ENCODE results near the gene RHBG.
"Not testable (repeated sequence)": the region's sequence is repeated elsewhere in the genome, so short reads cannot be mapped to it uniquely, and the experiment has no call there.

RHBG gene

DNA sequence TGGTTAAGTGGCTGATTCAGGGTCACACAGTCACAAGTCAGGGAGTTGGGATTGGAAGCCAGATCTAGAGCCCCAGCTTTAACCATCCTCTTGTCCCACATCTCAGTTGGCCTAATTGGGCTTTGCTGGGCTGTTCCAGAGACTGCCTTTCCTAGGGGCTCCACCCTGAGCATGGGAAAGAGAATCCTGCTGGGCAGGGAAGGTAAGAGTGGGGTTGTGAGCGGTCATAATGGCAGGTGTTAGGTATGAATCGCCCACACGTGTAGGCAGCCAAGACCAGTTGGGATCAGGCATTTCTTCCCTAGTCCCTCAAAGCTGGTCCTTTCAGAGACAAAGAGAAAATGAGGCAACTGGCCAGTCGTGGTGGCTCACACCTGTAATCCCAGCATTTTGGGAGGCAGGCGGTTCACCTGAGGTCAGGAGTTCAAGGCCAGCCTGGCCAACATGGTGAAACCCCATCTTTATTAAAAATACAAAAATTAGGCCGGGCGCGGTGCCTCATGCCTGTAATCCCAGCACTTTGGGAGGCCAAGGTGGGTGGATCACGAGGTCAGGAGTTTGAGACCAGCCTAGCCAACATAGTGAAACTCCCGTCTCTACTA, 775 bp downstream of the RHBG start:
- H3K9me3 ChIP-seq; DNase-seq (ENCODE audit: low spot score in 2 of 2); H3K4me1 ChIP-seq; in situ Hi-C loops (cut with MboI; ENCODE audit: low sequenced_read_pairs); H3K36me3 ChIP-seq (replicated peaks); H3K4me3 ChIP-seq: not testable (repeated sequence)
- H3K27me3 ChIP-seq (ENCODE audit: low read depth): peaks cover 23% of the 10 kb centered on the region

DNA sequence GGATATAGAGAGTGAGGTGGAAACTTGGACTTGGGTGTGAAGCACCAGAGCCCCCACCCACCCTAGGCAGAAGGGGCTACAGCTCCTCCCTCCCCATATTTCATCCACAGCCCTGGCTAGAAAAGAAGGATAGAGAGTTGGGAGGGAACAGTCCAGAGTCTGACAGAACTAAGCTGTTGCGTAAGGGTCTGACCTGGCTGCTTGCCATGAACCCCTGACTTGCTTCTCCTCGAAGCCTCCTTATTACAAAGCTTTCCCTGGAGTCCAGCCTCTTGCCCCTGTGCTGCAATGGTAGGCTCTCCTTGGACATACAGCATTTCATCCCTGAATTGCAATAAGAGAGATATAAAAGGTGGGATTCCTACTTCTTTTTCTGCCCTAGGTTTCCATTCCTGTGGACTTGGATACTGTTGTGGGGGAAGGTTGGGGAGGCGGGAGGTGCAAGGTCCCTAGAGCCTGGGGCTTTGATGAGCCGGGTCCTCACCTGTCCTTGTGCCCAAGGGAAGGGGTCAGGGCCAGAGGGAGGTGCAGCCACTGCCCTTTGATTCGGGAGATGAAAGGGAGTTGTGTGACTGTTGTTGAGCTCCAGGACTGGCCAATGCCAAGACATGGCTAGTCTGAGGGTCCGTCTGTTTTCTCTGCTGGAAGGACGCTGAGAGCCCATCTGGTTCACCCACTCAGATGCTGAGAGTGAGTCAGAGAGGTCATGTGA, 2.7 kb downstream of the RHBG start:
- Histone ChIP-seq H3K36me3 (replicated peaks) (no peaks in the 10 kb centered on the region), H3K4me1 (no peaks in the 10 kb centered on the region), H3K27me3 (ENCODE audit: low read depth) (peaks cover 20% of the 10 kb centered on the region), H3K4me3 (no peak overlapping the region), H3K9me3 (no peaks in the 10 kb centered on the region)
- in situ Hi-C loops (cut with MboI; ENCODE audit: low sequenced_read_pairs): no loop called here
- DNase-seq (ENCODE audit: low spot score in 2 of 2): no peak

- Histone ChIP-seq H3K9me3 (no peaks in the 10 kb centered on the region), H3K27me3 (ENCODE audit: low read depth) (peaks cover 20% of the 10 kb centered on the region), H3K4me1 (no peaks in the 10 kb centered on the region), H3K4me3 (no peak overlapping the region), H3K36me3 (replicated peaks) (no peaks in the 10 kb centered on the region)
- DNase-seq (ENCODE audit: low spot score in 2 of 2): no peak
- in situ Hi-C loops (cut with MboI; ENCODE audit: low sequenced_read_pairs): no loop called here
These were observed 3.2 kb downstream of the RHBG start for GRCh38 chr1:156372265-156372586.

- Histone ChIP-seq H3K9me3 (no peaks in the 10 kb centered on the region), H3K27me3 (ENCODE audit: low read depth) (peaks cover 20% of the 10 kb centered on the region), H3K36me3 (replicated peaks) (no peaks in the 10 kb centered on the region), H3K4me3 (no peak overlapping the region), H3K4me1 (no peaks in the 10 kb centered on the region)
- in situ Hi-C loops (cut with MboI; ENCODE audit: low sequenced_read_pairs): no loop called here
- DNase-seq (ENCODE audit: low spot score in 2 of 2): no peak
These were observed 3.9 kb downstream of the RHBG start for GRCh38 chr1:156372876-156373275.

DNA sequence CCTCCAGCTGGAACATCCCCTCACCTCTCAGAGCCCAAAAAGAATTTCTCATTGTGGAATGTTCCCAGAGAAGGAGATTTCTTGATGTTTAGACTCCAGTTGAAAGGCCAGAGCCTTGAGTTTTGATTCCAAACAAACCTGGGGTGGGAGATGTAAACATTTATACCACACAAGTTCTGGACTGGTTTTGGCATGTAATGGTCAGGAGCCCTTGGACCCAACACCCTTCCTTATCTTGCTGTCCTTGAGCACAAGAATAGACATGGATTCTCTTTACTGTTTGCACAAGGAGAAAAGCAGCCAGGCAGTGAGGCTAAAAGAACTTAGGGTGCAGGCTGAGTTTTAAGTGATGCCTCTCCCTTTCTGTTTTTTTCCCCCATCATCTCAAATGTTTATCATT, 4.5 kb downstream of the RHBG start:
- in situ Hi-C loops (cut with MboI; ENCODE audit: low sequenced_read_pairs): no loop called here
- Histone ChIP-seq H3K9me3 (no peaks in the 10 kb centered on the region), H3K27me3 (ENCODE audit: low read depth) (peaks cover 20% of the 10 kb centered on the region), H3K36me3 (replicated peaks) (no peaks in the 10 kb centered on the region), H3K4me3 (no peak overlapping the region), H3K4me1 (no peaks in the 10 kb centered on the region)
- no peak for DNase-seq (ENCODE audit: low spot score in 2 of 2)

GRCh38 chr1:156376146-156376545, 7.1 kb downstream of the RHBG start:
- no peak for DNase-seq (ENCODE audit: low spot score in 2 of 2)
- in situ Hi-C loops (cut with MboI; ENCODE audit: low sequenced_read_pairs): no loop called here

DNA sequence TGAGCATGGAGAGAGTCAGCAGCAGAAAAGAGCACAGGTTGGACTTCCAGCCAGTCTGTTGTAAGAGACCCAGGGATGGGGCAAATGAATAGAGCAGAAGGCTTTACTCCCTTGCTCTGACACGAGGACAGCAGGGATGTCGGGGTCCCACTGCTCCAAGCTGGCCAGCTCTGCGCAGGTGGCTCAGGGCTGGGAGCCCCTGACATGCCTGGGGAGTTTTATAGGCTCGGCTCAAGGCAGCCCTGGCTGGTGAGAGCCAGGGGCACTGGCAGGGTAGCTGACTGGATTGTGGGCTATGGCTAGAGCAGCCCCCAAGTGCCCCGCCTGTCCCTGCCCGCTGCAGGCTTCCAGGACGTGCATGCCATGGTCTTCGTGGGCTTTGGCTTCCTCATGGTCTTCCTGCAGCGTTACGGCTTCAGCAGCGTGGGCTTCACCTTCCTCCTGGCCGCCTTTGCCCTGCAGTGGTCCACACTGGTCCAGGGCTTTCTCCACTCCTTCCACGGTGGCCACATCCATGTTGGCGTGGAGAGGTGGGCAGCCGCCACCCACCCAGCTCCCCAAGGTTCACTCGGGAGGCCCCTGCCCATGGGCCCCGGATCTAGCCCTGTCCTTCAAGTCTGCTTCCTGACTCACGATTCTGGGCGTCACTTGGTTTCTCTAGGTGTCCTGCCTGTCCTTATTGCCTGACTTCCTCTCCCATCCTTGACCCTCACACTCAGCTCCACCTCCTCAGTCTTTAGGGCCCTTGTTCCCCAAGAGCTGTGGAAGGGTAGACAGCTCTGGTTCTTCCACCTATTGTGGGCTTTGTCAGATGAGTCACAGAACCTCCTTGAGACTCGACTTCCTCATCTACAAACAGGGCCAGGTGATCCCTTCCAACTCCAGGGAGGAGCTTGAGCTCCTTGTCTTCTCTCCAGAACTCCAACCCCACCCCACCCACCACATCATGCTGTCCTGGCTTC, 8.2 kb downstream of the RHBG start:
- Histone ChIP-seq H3K4me3 (no peak overlapping the region), H3K36me3 (replicated peaks) (no peaks in the 10 kb centered on the region), H3K4me1 (no peaks in the 10 kb centered on the region), H3K27me3 (ENCODE audit: low read depth) (peaks cover 13% of the 10 kb centered on the region), H3K9me3 (no peaks in the 10 kb centered on the region)
- DNase-seq (ENCODE audit: low spot score in 2 of 2): no peak
- in situ Hi-C loops (cut with MboI; ENCODE audit: low sequenced_read_pairs): no loop called here

More at GRCh38 chr1:156376146-156376545, 7.1 kb downstream of the RHBG start:
- Histone ChIP-seq H3K36me3 (replicated peaks) (no peaks in the 10 kb centered on the region), H3K9me3 (no peaks in the 10 kb centered on the region), H3K4me3 (no peak overlapping the region), H3K27me3 (ENCODE audit: low read depth) (peaks cover 20% of the 10 kb centered on the region), H3K4me1 (no peaks in the 10 kb centered on the region)

GRCh38 chr1:156378557-156378956, 9.5 kb downstream of the RHBG start:
- Histone ChIP-seq H3K4me1 (no peaks in the 10 kb centered on the region), H3K36me3 (replicated peaks) (no peaks in the 10 kb centered on the region), H3K4me3 (no peak overlapping the region), H3K9me3 (no peaks in the 10 kb centered on the region), H3K27me3 (ENCODE audit: low read depth) (peaks cover 3% of the 10 kb centered on the region; the same call in 1 of the 2 replicates)
- DNase-seq (ENCODE audit: low spot score in 2 of 2): no peak
- in situ Hi-C loops (cut with MboI; ENCODE audit: low sequenced_read_pairs): no loop called here

GRCh38 chr1:156379420-156380165, 10.6 kb downstream of the RHBG start:
- DNase-seq (ENCODE audit: low spot score in 2 of 2): peak in 1 of 2 experiments; percentile 42
- Histone ChIP-seq H3K4me3 (no peak overlapping the region), H3K4me1 (no peaks in the 10 kb centered on the region), H3K9me3 (no peaks in the 10 kb centered on the region), H3K27me3 (ENCODE audit: low read depth) (no peaks in the 10 kb centered on the region), H3K36me3 (replicated peaks) (no peaks in the 10 kb centered on the region)
- in situ Hi-C loops (cut with MboI; ENCODE audit: low sequenced_read_pairs): no loop called here

DNA sequence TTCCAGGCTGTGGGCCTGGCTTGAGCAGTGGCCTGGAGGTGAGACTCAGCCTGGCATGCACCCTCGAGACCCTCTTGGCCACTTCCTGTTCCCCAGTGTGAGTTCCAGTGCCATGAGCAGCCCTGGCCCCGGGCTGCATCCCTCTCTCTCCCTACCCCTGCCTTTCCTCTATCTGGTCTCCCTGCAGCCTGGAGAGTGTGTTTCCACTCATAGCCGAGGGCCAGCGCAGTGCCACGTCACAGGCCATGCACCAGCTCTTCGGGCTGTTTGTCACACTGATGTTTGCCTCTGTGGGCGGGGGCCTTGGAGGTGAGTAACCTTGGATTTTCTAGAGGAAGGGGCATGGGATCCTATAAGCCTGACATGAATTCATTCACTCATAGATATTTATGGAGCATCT, 13.6 kb downstream of the RHBG start:
- Histone ChIP-seq H3K4me1 (no peaks in the 10 kb centered on the region), H3K36me3 (replicated peaks) (no peaks in the 10 kb centered on the region), H3K27me3 (ENCODE audit: low read depth) (peaks cover 3% of the 10 kb centered on the region; the same call in 1 of the 2 replicates), H3K9me3 (no peaks in the 10 kb centered on the region), H3K4me3 (no peak overlapping the region)
- DNase-seq (ENCODE audit: low spot score in 2 of 2): no peak
- in situ Hi-C loops (cut with MboI; ENCODE audit: low sequenced_read_pairs): no loop called here

DNA sequence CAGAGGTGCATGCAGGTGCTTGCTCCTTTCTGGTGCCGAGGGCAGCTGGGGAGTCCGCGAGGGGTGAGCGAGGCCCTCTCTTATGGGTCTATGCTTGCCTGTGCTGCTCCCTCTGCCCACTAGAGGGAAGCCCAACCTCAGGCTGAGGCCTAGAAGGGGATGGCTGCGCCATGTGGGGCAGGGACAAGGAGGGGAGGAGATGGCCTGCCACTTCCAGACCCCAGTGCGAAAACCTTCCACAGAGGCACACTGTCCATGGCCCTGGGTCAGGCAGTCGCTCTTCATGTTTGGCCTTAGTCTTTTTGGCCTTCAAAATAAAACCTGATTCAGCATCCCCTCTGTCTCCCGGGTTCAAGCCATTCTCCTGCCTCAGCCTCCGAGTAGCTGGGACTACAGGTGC, 14.0 kb downstream of the RHBG start:
- Histone ChIP-seq H3K36me3 (replicated peaks) (no peaks in the 10 kb centered on the region), H3K4me1 (no peaks in the 10 kb centered on the region), H3K9me3 (no peaks in the 10 kb centered on the region), H3K27me3 (ENCODE audit: low read depth) (peaks cover 7% of the 10 kb centered on the region), H3K4me3 (no peak overlapping the region)
- in situ Hi-C loops (cut with MboI; ENCODE audit: low sequenced_read_pairs): no loop called here
- peak; percentile 60 to 86 for DNase-seq (ENCODE audit: low spot score in 2 of 2)

DNA sequence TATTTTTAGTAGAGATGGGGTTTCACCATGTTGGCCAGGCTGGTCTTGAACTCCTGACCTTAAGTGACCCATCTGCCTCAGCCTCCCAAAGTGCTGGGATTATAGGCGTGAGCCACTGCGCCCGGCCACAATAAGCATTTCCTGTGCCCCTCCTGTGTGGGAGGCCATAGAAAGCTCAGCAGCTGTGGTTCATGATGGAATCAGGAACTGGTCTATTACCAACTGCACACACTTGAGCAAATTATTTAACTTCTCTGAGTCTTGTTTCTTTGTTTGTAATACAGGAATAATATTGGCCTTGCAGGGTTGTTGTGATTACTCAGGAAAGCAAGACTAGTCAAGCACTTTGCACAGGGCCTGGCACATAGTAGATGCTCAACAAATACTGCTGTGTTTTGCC, 15.0 kb downstream of the RHBG start:
- no peak overlapping the region for H3K4me3 ChIP-seq
- no peak for DNase-seq (ENCODE audit: low spot score in 2 of 2)
- no peaks in the 10 kb centered on the region for H3K9me3 ChIP-seq
- peaks cover 14% of the 10 kb centered on the region for H3K27me3 ChIP-seq (ENCODE audit: low read depth)
- H3K4me1 ChIP-seq: no peaks in the 10 kb centered on the region
- in situ Hi-C loops (cut with MboI; ENCODE audit: low sequenced_read_pairs): no loop called here
- no peaks in the 10 kb centered on the region for H3K36me3 ChIP-seq (replicated peaks)

DNA sequence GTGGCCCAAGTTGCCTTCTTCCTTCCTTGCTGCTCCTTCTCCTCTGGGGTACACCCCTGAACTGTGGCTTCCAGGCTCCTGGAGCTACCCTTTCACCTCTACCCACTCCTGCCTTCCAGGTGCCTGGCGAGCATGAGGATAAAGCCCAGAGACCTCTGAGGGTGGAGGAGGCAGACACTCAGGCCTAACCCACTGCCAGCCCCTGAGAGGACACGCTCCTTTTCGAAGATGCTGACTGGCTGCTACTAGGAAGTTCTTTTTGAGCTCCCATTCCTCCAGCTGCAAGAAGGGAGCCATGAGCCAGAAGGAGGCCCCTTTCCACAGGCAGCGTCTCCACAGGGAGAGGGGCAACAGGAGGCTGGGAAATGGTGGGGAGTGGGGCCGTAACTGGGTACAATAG, 15.6 kb downstream of the RHBG start:
- in situ Hi-C loops (cut with MboI; ENCODE audit: low sequenced_read_pairs): loop anchor here (5.0 kb wide), 1 partner anchor 58 kb away; no protein-coding TSS in a partner anchor
- Histone ChIP-seq H3K4me1 (no peaks in the 10 kb centered on the region), H3K9me3 (no peaks in the 10 kb centered on the region), H3K4me3 (no peak overlapping the region), H3K36me3 (replicated peaks) (no peaks in the 10 kb centered on the region), H3K27me3 (ENCODE audit: low read depth) (peaks cover 20% of the 10 kb centered on the region)
- DNase-seq (ENCODE audit: low spot score in 2 of 2): no peak
